Prostate gland (tissue), 2 donors: Measurements from ENCODE around the gene TXNDC15. TPM values are rescaled to one million over a fixed set of nuclear protein-coding genes. Genes with fewer than 3 reads are reported as not detected.

Source experiments
- DNase-seq: peaks from one replicate; pipeline ENCODE4 v3.0.0-alpha.2; 2019; ENCODE audit warnings: low spot score
- H3K27ac ChIP-seq, 2 donors: fragments of 200-600 bp; sonication (generic); 2 replicates each; pipeline ENCODE4 v1.5.1; 2017 to 2019
- H3K27me3 ChIP-seq: fragments of 200-600 bp; sonication (generic); replicated peaks from 2 replicates; pipeline ENCODE4 v1.5.1; 2019; ENCODE audit not compliant: insufficient read depth
- H3K36me3 ChIP-seq, 2 donors: fragments of 200-600 bp; sonication (generic); 1 replicate in 1 of 2; 2 replicates in 1 of 2; pipeline versions ENCODE4 v1.5.1 to v1.8.1; 2017 to 2019
- H3K4me1 ChIP-seq: fragments of 200-600 bp; sonication (generic); replicated peaks from 2 replicates; pipeline ENCODE4 v1.5.1; 2019
- H3K4me3 ChIP-seq, 2 donors: fragments of 200-600 bp; sonication (generic); 2 replicates each; pipeline ENCODE4 v1.5.1; 2017 to 2019
- H3K9me3 ChIP-seq: fragments of 200-600 bp; sonication (generic); 2 replicates; pipeline ENCODE4 v1.5.1; 2017
- POLR2A ChIP-seq: fragments of 450-650 bp; IDR thresholded peaks from one replicate; pipeline ENCODE4 v1.6.1; 2016; ENCODE audit warnings: antibody characterized with exemption, mild to moderate bottlenecking
- POLR2AphosphoS5 ChIP-seq: sonication (generic); formaldehyde crosslinking; IDR thresholded peaks from one replicate; pipeline ENCODE4 v1.6.1; 2017; ENCODE audit warnings: antibody characterized with exemption
- WGBS: methylation state at CpG from one replicate; pipeline ENCODE4 v1.1.5; 2018; 5-methylcytosine and 5-hydroxymethylcytosine counted together
- intact Hi-C: fragments of 100-400 bp; cut with DNase I; formaldehyde crosslinking; loops from one replicate; pipeline ENCODE4 v1.14.2; 2022
- total RNA-seq, 2 donors: library from RNA; depleted of rRNA; stranded (reverse); fragments of >200 nt; gene quantifications; one replicate each; pipeline ENCODE4 v1.1.0, GENCODE V29; 2016
- TF ChIP-seq, protein P1 (sequence below), 4 experiments: fragments of 200-600 bp in 2 of 4; fragments of 450-650 bp in 2 of 4; sonication (generic) in 2 of 4; IDR thresholded peaks; 1 replicate in 3 of 4; 2 replicates in 1 of 4; pipeline ENCODE4 v1.5.1; 2016 to 2019; ENCODE audit warnings: antibody characterized with exemption in 4 of 4, mild to moderate bottlenecking in 2 of 4, moderate library complexity in 2 of 4

Gene TXNDC15
- total RNA-seq, 2 donors from 2014 or later = 76.1 to 132 TPM

DNA sequence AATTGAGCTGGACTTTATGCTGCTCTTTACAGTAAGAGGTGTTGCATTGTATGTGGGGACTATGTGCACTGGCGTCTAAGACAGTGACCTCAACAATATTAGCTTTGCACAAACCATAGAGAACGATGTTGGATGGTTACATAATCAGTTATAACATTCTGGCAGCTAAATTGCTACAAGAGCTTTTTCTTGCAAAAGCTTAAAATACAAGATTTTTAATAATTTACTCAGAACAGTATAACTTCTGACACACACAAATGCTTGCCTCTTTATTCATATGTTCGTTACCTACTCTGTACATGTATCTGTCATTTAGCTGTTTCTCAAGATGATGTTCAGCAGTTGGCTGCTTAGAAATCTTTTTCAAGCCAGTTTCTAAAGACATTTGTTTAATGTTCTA, 16.8 kb upstream of the TXNDC15 start:
- no peaks in the 10 kb centered on the region for H3K27me3 ChIP-seq
- intact Hi-C loops = no loop called here
- no peaks in the 10 kb centered on the region for H3K9me3 ChIP-seq
- no peaks in the 10 kb centered on the region for H3K4me1 ChIP-seq
- H3K4me3 ChIP-seq = no peak overlapping the region
- peaks cover 0 to 3% of the 10 kb centered on the region in 2 donors for H3K36me3 ChIP-seq
- WGBS = 39% methylated on average over 3 of the region's 3 CpGs
- DNase-seq = no peak
- TF ChIP-seq, protein P1, sequence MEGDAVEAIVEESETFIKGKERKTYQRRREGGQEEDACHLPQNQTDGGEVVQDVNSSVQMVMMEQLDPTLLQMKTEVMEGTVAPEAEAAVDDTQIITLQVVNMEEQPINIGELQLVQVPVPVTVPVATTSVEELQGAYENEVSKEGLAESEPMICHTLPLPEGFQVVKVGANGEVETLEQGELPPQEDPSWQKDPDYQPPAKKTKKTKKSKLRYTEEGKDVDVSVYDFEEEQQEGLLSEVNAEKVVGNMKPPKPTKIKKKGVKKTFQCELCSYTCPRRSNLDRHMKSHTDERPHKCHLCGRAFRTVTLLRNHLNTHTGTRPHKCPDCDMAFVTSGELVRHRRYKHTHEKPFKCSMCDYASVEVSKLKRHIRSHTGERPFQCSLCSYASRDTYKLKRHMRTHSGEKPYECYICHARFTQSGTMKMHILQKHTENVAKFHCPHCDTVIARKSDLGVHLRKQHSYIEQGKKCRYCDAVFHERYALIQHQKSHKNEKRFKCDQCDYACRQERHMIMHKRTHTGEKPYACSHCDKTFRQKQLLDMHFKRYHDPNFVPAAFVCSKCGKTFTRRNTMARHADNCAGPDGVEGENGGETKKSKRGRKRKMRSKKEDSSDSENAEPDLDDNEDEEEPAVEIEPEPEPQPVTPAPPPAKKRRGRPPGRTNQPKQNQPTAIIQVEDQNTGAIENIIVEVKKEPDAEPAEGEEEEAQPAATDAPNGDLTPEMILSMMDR (IDR thresholded peaks at IDR 0.05) = no peak
- no peak for TF ChIP-seq POLR2AphosphoS5
- no peak for TF ChIP-seq POLR2A
- no peak overlapping the region for H3K27ac ChIP-seq

DNA sequence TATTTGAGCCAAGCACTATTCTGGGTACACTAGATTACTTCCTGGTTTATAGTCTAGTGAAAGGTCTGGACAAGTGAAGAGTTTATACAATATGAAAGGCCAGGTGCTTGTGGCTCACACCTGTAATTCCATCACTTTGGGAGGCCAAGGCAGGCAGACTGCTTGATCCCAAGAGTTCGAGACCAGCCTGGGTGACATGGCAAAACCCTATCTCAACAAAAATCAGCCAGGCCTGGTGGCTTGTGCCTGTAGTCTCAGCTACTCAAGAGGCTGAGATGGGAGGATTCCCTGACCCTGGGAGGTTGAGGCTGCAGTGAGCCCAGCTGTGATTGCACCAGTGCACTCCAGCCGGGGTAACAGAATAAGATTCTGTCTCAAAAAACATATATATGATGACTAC, 9.5 kb upstream of the TXNDC15 start:
- 96% methylated on average over 2 of the region's 2 CpGs for WGBS

DNA sequence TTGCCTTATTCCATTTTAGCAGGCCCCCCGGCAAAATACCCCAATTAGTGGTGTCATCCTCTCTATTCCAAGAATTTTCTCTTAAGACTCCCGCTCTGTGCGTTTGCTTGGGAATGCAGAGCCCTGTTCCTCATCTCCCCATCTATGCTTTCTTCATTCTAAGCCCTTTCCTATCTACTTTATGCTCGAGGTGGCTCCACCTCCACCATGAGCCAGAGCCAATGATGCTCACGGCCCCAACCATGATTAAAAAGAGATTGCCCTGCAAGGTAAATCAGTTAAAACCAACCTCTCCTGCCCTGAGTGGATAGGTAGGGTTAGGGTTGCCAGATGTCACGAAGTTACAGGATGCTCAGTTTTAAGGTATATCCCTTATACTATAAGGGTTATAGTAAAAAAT, 677 bp upstream of the TXNDC15 start:
- H3K27me3 ChIP-seq = no peaks in the 10 kb centered on the region
- no peak for DNase-seq
- H3K4me1 ChIP-seq = peaks cover 6% of the 10 kb centered on the region
- no peaks in the 10 kb centered on the region for H3K36me3 ChIP-seq
- 83% methylated on average over 6 of the region's 6 CpGs for WGBS
- no peaks in the 10 kb centered on the region for H3K9me3 ChIP-seq
- intact Hi-C loops = no loop called here
- no peak overlapping the region for H3K4me3 ChIP-seq
- H3K27ac ChIP-seq = peak overlapping the region; percentile 90 to 93
- TF ChIP-seq POLR2A (no peak), POLR2AphosphoS5 (no peak)
- TF ChIP-seq, protein P1 (IDR thresholded peaks at IDR 0.05) = no peak

More for the DNA sequence above, 9.5 kb upstream of the TXNDC15 start:
- intact Hi-C loops = no loop called here
- Histone ChIP-seq H3K9me3 (no peaks in the 10 kb centered on the region), H3K27ac (no peak overlapping the region), H3K36me3 (peaks cover 0 to 3% of the 10 kb centered on the region in 2 donors), H3K27me3 (no peaks in the 10 kb centered on the region), H3K4me1 (no peaks in the 10 kb centered on the region), H3K4me3 (no peak overlapping the region)
- no peak for DNase-seq
- TF ChIP-seq, protein P1 (IDR thresholded peaks at IDR 0.05) = no peak
- TF ChIP-seq POLR2A (no peak), POLR2AphosphoS5 (no peak)

DNA sequence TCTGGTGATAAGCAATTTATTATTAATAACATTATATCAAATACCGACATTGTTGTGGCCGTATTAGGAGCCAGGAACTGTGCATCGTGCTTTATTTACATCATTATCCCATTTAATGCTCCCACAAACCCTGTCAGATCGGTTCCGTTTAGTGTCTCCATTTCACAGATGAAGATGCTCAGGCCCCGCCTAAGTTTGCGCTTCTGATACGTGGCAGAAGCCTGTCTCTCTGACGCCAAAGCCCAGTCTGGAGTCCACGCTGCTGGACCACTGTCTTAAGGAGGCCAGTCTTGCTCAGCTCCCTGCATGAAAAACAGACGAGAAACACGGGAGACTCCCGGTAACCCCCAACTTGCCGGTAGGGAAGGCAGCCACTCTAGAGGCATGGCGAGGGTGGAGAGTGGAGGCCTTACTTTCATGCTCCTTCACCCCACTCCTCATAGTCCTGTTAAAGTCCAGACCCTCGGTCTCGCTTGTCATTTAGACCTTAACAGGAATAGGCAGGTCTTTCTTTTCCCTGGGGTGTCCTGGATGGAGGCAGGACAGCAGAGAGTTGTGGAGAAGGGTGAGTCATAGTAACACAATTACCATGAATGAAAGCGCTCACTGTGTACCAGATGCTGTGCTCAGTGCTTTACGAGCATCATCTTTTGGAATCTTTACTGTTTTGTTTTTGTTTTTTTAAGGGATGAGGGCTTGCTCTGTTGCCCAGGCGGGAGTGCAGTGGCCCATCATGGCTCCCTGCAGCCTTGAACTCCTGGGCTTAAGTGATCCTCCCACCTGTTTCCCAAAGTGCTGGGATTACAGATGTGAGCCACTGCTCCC, 872 bp downstream of the TXNDC15 start:
- H3K27ac ChIP-seq = peak overlapping the region; percentile 90 to 93
- peaks cover 6% of the 10 kb centered on the region for H3K4me1 ChIP-seq
- H3K27me3 ChIP-seq = no peaks in the 10 kb centered on the region
- no peaks in the 10 kb centered on the region for H3K36me3 ChIP-seq
- TF ChIP-seq POLR2AphosphoS5 = no peak
- no peaks in the 10 kb centered on the region for H3K9me3 ChIP-seq
- peak; percentile 14 for DNase-seq
- peak overlapping the region; percentile 84 to 86 for H3K4me3 ChIP-seq
- intact Hi-C loops = loop anchor here (2.0 kb wide), 1 partner anchor 30 kb away; the partner anchor contains the start of gene PCBD2
- WGBS = 7% methylated on average over 20 of the region's 20 CpGs

DNA sequence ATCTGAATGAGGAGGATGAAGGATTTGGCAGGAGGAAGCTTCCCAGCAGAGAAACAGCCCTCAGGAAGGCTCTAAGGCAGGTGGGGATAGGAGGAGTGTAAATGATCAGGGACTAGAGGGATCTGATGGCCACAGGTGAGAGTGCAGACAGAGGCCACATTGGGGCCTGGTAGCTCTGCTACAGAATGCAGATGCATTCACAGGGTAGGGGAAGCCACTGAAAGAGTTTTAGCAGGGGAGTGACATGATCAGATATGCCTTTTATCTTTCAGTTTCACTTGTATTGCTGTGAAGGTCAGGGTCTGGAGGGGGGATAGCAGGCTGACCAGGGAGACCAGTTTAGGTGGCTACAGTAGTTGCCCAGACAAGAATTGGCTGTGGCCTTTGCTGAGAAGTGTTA, 3.0 kb downstream of the TXNDC15 start:
- Histone ChIP-seq H3K9me3 (no peaks in the 10 kb centered on the region), H3K27me3 (no peaks in the 10 kb centered on the region), H3K4me1 (peaks cover 6% of the 10 kb centered on the region), H3K4me3 (no peak overlapping the region), H3K36me3 (no peaks in the 10 kb centered on the region), H3K27ac (no peak overlapping the region)
- no peak for DNase-seq
- TF ChIP-seq POLR2AphosphoS5 (no peak), POLR2A (no peak)
- TF ChIP-seq, protein P1 (IDR thresholded peaks at IDR 0.05) = no peak
- intact Hi-C loops = no loop called here
